GM11168 (cell line): ENCODE data around the gene GPS1.

Experiments
- in situ Hi-C: fragments of 300-500 bp; cut with MboI; formaldehyde crosslinking; loops from one replicate; pipeline ENCODE4 v1.12.0; 2022; ENCODE audit warnings: low sequenced_read_pairs; ENCODE audit not compliant: unreplicated experiment

Gene GPS1

GRCh38 chr17:82051776-82052637 is at the start of gene GPS1, which contains the start of gene RFNG:
Gene GPS1, plus strand, starts transcription at chr17:82051898. Its CDS starts 34 bp downstream, at chr17:82051932.
Gene RFNG, minus strand, starts transcription at chr17:82051811. Its CDS starts 45 bp downstream, at chr17:82051766.
- in situ Hi-C loops: no loop called here

GRCh38 chr17:82003411-82004381 is 48.0 kb upstream of the GPS1 start:
- in situ Hi-C loops: no loop called here

GRCh38 chr17:82004517-82005455 is 46.9 kb upstream of the GPS1 start:
- in situ Hi-C loops: no loop called here

- in situ Hi-C loops: no loop called here
Observed at GRCh38 chr17:82005701-82006348, 45.9 kb upstream of the GPS1 start.

GRCh38 chr17:82006468-82007227 is 45.0 kb upstream of the GPS1 start:
- in situ Hi-C loops: no loop called here

GRCh38 chr17:82007228-82007494 is 44.5 kb upstream of the GPS1 start:
- in situ Hi-C loops: no loop called here

- in situ Hi-C loops: no loop called here
Observed at GRCh38 chr17:82007495-82008257, 44.0 kb upstream of the GPS1 start.

- in situ Hi-C loops: no loop called here
Observed at GRCh38 chr17:82008258-82008940, 43.3 kb upstream of the GPS1 start.

GRCh38 chr17:82008941-82009405 is 42.7 kb upstream of the GPS1 start:
- in situ Hi-C loops: no loop called here

- in situ Hi-C loops: no loop called here
Observed at GRCh38 chr17:82009413-82009812, 42.3 kb upstream of the GPS1 start.

- in situ Hi-C loops: no loop called here
Observed at GRCh38 chr17:82010575-82011525, 40.8 kb upstream of the GPS1 start.

- in situ Hi-C loops: no loop called here
Observed at GRCh38 chr17:82011617-82012187, 40.0 kb upstream of the GPS1 start.

GRCh38 chr17:82012261-82012639 is 39.4 kb upstream of the GPS1 start:
- in situ Hi-C loops: no loop called here

- in situ Hi-C loops: no loop called here
Observed at GRCh38 chr17:82012640-82013295, 38.9 kb upstream of the GPS1 start.

GRCh38 chr17:82013341-82013740 is 38.4 kb upstream of the GPS1 start:
- in situ Hi-C loops: no loop called here
